KOPT-K1 (cell line): Measurements from ENCODE around the gene TMEM190.
"Not testable (repeated sequence)": the region's sequence is repeated elsewhere in the genome, so short reads cannot be mapped to it uniquely, and the experiment has no call there.

Experiments used
- H3K27ac ChIP-seq: fragments of 200-600 bp; sonication (generic); 2 replicates; pipeline ENCODE4 v1.5.1; 2016; ENCODE audit warnings: antibody characterized with exemption, mild to moderate bottlenecking, low read depth, low read length; ENCODE audit not compliant: poor library complexity, severe bottlenecking
- H3K36me3 ChIP-seq: fragments of 200-600 bp; sonication (generic); 2 replicates; pipeline ENCODE4 v1.5.1; 2017; ENCODE audit warnings: antibody characterized with exemption, mild to moderate bottlenecking, low read length, moderate library complexity; ENCODE audit not compliant: insufficient read depth
- H3K9me3 ChIP-seq: fragments of 200-600 bp; sonication (generic); 2 replicates; pipeline ENCODE4 v1.5.1; 2017; ENCODE audit warnings: antibody characterized with exemption, low read length, mild to moderate bottlenecking; ENCODE audit not compliant: insufficient read depth, poor library complexity, severe bottlenecking

TMEM190 gene

GRCh38 chr19:55389386-55390317, 13.0 kb downstream of the TMEM190 start:
- no peak overlapping the region for H3K27ac ChIP-seq
- H3K36me3 ChIP-seq: peaks cover 63% of the 10 kb centered on the region
- H3K9me3 ChIP-seq: no peaks in the 10 kb centered on the region

DNA sequence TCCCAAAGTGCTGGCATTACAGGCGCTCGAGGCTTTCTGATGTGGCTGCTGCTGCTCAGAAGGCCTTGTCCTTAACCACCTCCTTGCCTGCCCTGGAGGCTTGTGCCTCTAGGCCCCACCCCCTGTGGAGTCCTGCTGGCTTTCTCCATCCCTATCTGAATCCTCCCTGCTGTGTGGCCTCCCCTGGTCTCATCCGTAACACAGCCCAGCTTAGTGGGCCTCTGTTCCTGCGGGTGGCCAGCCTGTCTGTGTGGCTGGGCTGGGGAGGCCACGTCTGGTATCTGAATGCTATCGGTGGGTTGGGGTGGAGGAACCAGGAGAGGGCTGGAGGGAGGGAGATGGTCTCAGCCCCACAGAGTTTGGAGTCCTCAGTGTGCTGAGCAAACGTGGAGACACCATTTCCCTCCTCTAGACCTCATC, 13.8 kb downstream of the TMEM190 start:
- Histone ChIP-seq H3K27ac (no peak overlapping the region), H3K36me3 (peaks cover 63% of the 10 kb centered on the region), H3K9me3 (no peaks in the 10 kb centered on the region)

DNA sequence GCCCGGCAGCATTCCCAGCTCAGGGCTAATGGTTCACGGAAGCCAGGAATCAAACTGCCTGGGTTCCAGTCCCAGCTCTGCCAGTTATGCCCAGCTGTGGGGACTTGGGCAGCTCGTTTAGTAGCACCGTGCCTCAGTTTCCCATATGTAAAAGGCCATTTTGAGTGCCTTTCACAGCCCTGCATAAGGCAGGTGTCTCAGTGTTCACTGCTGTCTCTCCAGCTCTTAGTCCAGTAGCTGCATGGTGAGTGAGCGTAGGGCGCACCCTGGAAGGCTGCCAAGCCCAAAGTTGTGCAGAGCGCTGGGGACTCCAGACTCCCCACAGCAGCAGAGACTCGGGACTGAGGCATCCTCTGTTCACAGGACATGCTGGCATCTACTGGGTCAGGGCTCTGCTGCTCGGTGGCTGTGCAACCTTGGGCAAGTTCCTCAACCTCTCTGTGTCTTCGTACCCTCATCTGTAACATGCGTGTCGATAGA, 14.6 kb downstream of the TMEM190 start:
- Histone ChIP-seq H3K9me3 (no peaks in the 10 kb centered on the region), H3K27ac (no peak overlapping the region), H3K36me3 (peaks cover 60% of the 10 kb centered on the region)

DNA sequence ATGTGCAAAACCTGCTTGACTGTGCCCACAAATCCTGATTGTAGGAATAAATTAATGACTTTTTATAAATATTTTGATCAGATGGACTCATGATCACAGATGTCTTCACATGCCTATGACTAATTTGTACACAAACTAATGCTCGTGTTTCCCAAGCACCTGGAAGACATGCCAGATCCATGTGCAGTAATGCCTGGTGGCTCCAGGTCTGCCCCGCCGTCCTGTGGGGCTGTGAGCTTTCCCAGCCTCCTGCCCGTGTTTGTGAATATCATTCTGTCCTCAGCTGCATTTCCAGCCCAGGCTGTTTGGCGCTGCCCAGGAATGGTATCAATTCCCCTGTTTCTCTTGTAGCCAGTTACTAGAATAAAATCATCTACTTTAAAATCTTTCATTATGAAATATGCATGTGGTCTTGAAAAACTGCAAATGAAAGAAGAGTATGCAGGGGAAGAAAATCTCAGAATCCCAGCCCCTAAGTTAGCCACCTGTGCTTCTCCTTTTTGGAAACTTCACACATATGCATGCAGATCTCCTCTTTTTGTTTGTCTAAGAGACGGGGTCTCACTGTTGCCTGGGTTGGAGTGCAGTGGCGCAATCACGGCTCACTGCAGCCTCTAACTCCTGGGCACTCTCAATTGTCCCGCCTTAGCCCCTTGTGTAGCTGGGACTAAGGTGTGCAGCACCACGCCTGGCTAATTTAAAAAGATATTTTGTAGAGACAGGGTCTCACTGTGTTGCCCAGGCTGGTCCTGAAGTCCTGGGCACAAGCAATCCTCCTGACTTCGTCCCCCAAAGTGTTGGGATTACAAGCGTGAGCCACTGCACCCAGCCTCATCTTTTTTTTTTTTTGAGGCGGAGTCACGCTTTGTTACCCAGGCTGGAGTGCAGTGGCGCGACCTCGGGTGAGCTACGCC, 15.3 kb downstream of the TMEM190 start:
- Histone ChIP-seq H3K27ac (no peak overlapping the region), H3K36me3 (peaks cover 53% of the 10 kb centered on the region), H3K9me3 (no peaks in the 10 kb centered on the region)

GRCh38 chr19:55392820-55393761, 16.5 kb downstream of the TMEM190 start:
- no peak overlapping the region for H3K27ac ChIP-seq

DNA sequence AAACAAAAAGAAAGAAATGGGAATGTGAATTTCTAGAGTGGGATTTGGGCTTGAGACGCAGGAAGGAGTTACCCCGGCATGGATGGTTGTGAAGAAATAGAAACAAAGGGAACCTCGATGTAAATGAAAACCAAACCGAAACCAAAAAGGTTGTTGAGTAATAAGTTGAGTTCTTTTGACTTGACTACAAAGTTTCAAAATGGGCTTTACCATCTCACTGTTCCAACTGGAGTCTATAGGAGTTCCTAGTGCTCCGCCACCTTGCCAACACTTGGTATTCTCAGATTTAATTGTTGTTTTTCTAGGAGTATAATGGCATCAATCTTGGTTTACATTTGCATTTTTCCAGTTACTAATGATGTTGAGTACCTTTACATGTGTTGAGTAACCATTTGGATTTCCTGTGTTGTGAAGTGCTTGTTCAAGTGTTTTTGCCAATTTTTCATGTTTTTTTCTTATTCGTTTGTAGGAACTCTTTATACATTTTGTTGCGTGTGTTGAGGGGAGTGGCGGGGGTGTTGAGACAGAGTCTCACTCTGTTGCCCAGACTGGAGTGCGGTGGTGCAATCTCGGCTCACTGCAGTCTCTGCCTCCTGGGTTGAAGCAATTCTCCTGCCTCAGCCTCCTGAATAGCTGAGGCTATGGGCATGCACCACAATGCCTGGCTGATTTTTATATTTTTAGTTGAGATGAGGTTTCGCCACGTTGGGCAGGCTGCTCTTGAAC, 21.7 kb downstream of the TMEM190 start:
- H3K27ac ChIP-seq: no peak overlapping the region
- no peaks in the 10 kb centered on the region for H3K9me3 ChIP-seq

More at GRCh38 chr19:55392820-55393761, 16.5 kb downstream of the TMEM190 start:
- H3K9me3 ChIP-seq: no peaks in the 10 kb centered on the region
- peaks cover 42% of the 10 kb centered on the region for H3K36me3 ChIP-seq

DNA sequence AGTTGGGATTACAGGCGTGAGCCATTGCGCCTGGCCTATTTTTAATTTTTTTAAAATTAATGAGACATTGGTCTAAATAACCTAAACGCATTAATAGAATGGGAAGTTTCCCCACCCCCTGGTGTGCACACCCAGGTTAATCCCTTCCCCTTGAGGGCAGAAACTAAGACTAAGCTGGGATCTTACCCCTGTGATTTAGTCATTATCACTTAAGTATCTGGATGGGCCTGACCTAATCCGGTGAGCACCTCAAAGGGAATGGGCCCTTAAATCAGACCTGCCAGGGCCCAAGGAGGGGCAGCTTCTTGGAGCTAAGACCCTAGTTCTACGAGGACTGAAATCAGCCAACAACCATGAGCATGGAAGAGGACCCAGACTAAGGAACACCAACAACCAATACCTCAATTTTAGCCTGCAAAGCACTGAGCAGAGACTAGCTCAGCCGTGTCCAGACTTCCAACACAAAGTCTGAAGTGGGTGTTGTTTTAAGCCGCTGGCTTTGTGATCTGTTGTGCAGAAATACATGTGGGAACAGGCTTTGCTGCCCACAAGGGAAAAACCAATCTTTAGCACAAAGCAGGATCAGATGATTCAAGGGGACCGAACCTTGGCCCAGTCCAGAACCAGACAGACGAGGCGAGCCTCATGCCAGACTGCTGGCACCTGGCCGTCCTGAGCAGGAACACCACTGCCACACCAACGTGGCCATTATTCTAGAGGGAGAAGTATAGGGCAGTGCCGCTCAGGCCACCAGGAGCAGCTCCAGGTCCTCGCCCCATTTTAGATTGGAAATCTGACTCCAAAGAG, 23.9 kb downstream of the TMEM190 start:
- peaks cover 55% of the 10 kb centered on the region for H3K36me3 ChIP-seq
- no peaks in the 10 kb centered on the region for H3K9me3 ChIP-seq
- no peak overlapping the region for H3K27ac ChIP-seq

More for the DNA sequence above, 21.7 kb downstream of the TMEM190 start:
- H3K36me3 ChIP-seq: peaks cover 34% of the 10 kb centered on the region

- not testable (repeated sequence) for H3K27ac ChIP-seq
- peaks cover 64% of the 10 kb centered on the region for H3K36me3 ChIP-seq
These were observed 24.8 kb downstream of the TMEM190 start for GRCh38 chr19:55401390-55401789.

GRCh38 chr19:55402509-55402908, 25.9 kb downstream of the TMEM190 start:
- no peaks in the 10 kb centered on the region for H3K9me3 ChIP-seq
- no peak overlapping the region for H3K27ac ChIP-seq
- peaks cover 68% of the 10 kb centered on the region for H3K36me3 ChIP-seq

More at GRCh38 chr19:55401390-55401789, 24.8 kb downstream of the TMEM190 start:
- H3K9me3 ChIP-seq: not testable (repeated sequence)

GRCh38 chr19:55405638-55406037, 29.0 kb downstream of the TMEM190 start:
- no peaks in the 10 kb centered on the region for H3K9me3 ChIP-seq
- peaks cover 61% of the 10 kb centered on the region for H3K36me3 ChIP-seq
- H3K27ac ChIP-seq: peak overlapping the region; percentile 95

- Histone ChIP-seq H3K36me3 (peaks cover 55% of the 10 kb centered on the region), H3K9me3 (no peaks in the 10 kb centered on the region), H3K27ac (peak overlapping the region; percentile 95)
These were observed 29.6 kb downstream of the TMEM190 start for GRCh38 chr19:55406091-55406825.

- Histone ChIP-seq H3K36me3 (peaks cover 48% of the 10 kb centered on the region), H3K27ac (peak overlapping the region; percentile 95), H3K9me3 (no peaks in the 10 kb centered on the region)
These were observed 30.4 kb downstream of the TMEM190 start for GRCh38 chr19:55406826-55407549.
